Measurements from ENCODE around the gene MMD.

GRCh38 chr17:55344514-55344997 lies 77.1 kb downstream of the MMD start:
- TF ChIP-seq CTCF (IDR thresholded peaks at IDR 0.05; ENCODE audit: low read length): no peak
- TF ChIP-seq EZH2 (IDR thresholded peaks at IDR 0.05; ENCODE audit: borderline replicate concordance, low read length): no peak
